Superior temporal gyrus (tissue), 1 donor: ENCODE results near the gene INSR.
"Not testable (repeated sequence)": the region's sequence is repeated elsewhere in the genome, so short reads cannot be mapped to it uniquely, and the experiment has no call there.

Source experiments
- DNase-seq: peaks from one replicate; pipeline ENCODE4 v3.0.0-alpha.2; 2016; ENCODE audit errors: extremely low spot score

INSR gene

GRCh38 chr19:7293762-7294557 lies at the start of gene INSR:
Gene INSR (minus strand): TSS chr19:7294414. CDS start chr19:7293891, 523 bp downstream.
- peak; percentile 92 for DNase-seq

GRCh38 chr19:7342143-7342542 lies 47.9 kb upstream of the INSR start:
- DNase-seq = no peak

- peak; percentile 95 for DNase-seq
These were observed 47.0 kb upstream of the INSR start for GRCh38 chr19:7340959-7341837.

- DNase-seq = peak; percentile 45
These were observed 43.4 kb upstream of the INSR start for GRCh38 chr19:7337380-7338194.

- DNase-seq = no peak
These were observed 42.2 kb upstream of the INSR start for GRCh38 chr19:7336321-7336973.

- DNase-seq = no peak
These were observed 39.2 kb upstream of the INSR start for GRCh38 chr19:7333198-7334118.

GRCh38 chr19:7331446-7331845 lies 37.2 kb upstream of the INSR start:
- no peak for DNase-seq

- no peak for DNase-seq
These were observed 34.4 kb upstream of the INSR start for GRCh38 chr19:7328647-7329046.

- no peak for DNase-seq
These were observed 33.6 kb upstream of the INSR start for GRCh38 chr19:7327802-7328201.

GRCh38 chr19:7326105-7326877 lies 32.1 kb upstream of the INSR start:
- no peak for DNase-seq

- DNase-seq = no peak
These were observed 24.0 kb upstream of the INSR start for GRCh38 chr19:7318176-7318575.

- no peak for DNase-seq
These were observed 18.6 kb upstream of the INSR start for GRCh38 chr19:7312816-7313215.

- DNase-seq = no peak
These were observed 17.7 kb upstream of the INSR start for GRCh38 chr19:7311911-7312310.

- DNase-seq = not testable (repeated sequence)
These were observed 14.1 kb upstream of the INSR start for GRCh38 chr19:7308327-7308726.

GRCh38 chr19:7307590-7308218 lies 13.5 kb upstream of the INSR start:
- no peak for DNase-seq

GRCh38 chr19:7304200-7304599 lies 10.0 kb upstream of the INSR start:
- DNase-seq = no peak

- no peak for DNase-seq
These were observed 9.3 kb upstream of the INSR start for GRCh38 chr19:7303470-7303869.

GRCh38 chr19:7301525-7301924 lies 7.3 kb upstream of the INSR start:
- no peak for DNase-seq

GRCh38 chr19:7297742-7298141 lies 3.5 kb upstream of the INSR start:
- DNase-seq = no peak
